H1 (cell line): ENCODE data around the gene MAP2K1. TPM values are rescaled to one million over a fixed set of nuclear protein-coding genes. Genes with fewer than 3 reads are reported as not detected.
"Not testable (repeated sequence)": the region's sequence is repeated elsewhere in the genome, so short reads cannot be mapped to it uniquely, and the experiment has no call there.

Experiments
- CTCF ChIA-PET: fragments of 300-600 bp; sonication (Branson Sonifier 250); formaldehyde crosslinking; loops from one replicate; lab custom pipeline; 2021; ENCODE audit not compliant: partially characterized antibody; lab: Charles Lee
- POLR2A ChIA-PET: fragments of 300-600 bp; sonication (Branson Sonifier 250); formaldehyde crosslinking; loops from one replicate; lab custom pipeline; 2021; ENCODE audit warnings: inconsistent platforms; ENCODE audit not compliant: partially characterized antibody; lab: Charles Lee
- DNase-seq, 2 experiments: peaks; one replicate each; pipeline versions ENCODE4 v3.0.0 to v3.0.0-alpha.2; 2010 to 2022; ENCODE audit warnings: low spot score in 2 of 2, low read depth in 1 of 2, mixed read lengths in 1 of 2
- FAIRE-seq: peaks from 2 replicates; lab custom pipeline; 2011; peaks lifted over from hg19 to GRCh38; lab: Jason Lieb, UNC
- H2AFZ ChIP-seq: 2 replicates; pipeline ENCODE4 v1.8.1; 2012; ENCODE audit warnings: low read length, inconsistent platforms
- H2AK5ac ChIP-seq: 2 replicates; pipeline ENCODE4 v1.6.1; 2013; ENCODE audit warnings: low read depth, low read length
- H2BK120ac ChIP-seq: replicated peaks from 2 replicates; pipeline ENCODE3; 2013; ENCODE audit warnings: low read depth, low read length, inconsistent platforms
- H2BK12ac ChIP-seq: 2 replicates; pipeline ENCODE4 v1.6.1; 2013; ENCODE audit warnings: low read depth, low read length
- H2BK15ac ChIP-seq: 2 replicates; pipeline ENCODE4 v1.6.1; 2013; ENCODE audit warnings: low read length
- H2BK20ac ChIP-seq: 2 replicates; pipeline ENCODE4 v1.6.1; 2013; ENCODE audit warnings: low read length
- H2BK5ac ChIP-seq: 2 replicates; pipeline ENCODE4 v1.6.1; 2013; ENCODE audit warnings: low read depth, low read length
- H3K14ac ChIP-seq: 2 replicates; pipeline ENCODE4 v1.6.1; 2013; ENCODE audit warnings: inconsistent platforms; ENCODE audit not compliant: insufficient read length
- H3K18ac ChIP-seq: 2 replicates; pipeline ENCODE4 v1.6.1; 2013; ENCODE audit warnings: low read length; ENCODE audit errors: extremely low read depth
- H3K23ac ChIP-seq: 2 replicates; pipeline ENCODE4 v1.6.1; 2013; ENCODE audit warnings: inconsistent platforms; ENCODE audit not compliant: insufficient read length
- H3K23me2 ChIP-seq: 2 replicates; pipeline ENCODE4 v1.6.1; 2013; ENCODE audit warnings: low read depth, low read length
- H3K27ac ChIP-seq: 2 replicates; pipeline ENCODE4 v1.6.1; 2011; ENCODE audit warnings: low read depth, low read length, inconsistent platforms
- H3K27me3 ChIP-seq, 4 experiments: replicated peaks in 1 of 4; 1 replicate in 1 of 4; 2 replicates in 3 of 4; pipeline versions ENCODE4 v1.6.1 to v1.8.1; 2011 to 2013; ENCODE audit warnings: low read length in 3 of 4, mild to moderate bottlenecking in 3 of 4, inconsistent platforms in 2 of 4, mixed read lengths in 2 of 4, moderate library complexity in 1 of 4; ENCODE audit not compliant: control insufficient read depth in 3 of 4, insufficient read depth in 3 of 4; ENCODE audit errors: extremely low read depth in 1 of 4
- H3K36me3 ChIP-seq, 4 experiments: 2 replicates each; pipeline versions ENCODE4 v1.6.1 to v1.8.1; 2011 to 2013; ENCODE audit warnings: mild to moderate bottlenecking in 4 of 4, low read length in 3 of 4, moderate library complexity in 2 of 4, control low read depth in 1 of 4, inconsistent platforms in 1 of 4; ENCODE audit not compliant: insufficient read depth in 4 of 4, control insufficient read depth in 2 of 4
- H3K4ac ChIP-seq: replicated peaks from 2 replicates; pipeline ENCODE3; 2013; ENCODE audit warnings: low read length, low read depth, mixed read lengths, inconsistent platforms; ENCODE audit not compliant: insufficient read length
- H3K4me1 ChIP-seq, 4 experiments: replicated peaks in 1 of 4; 1 replicate in 1 of 4; 2 replicates in 3 of 4; pipeline versions ENCODE4 v1.6.1 to v1.8.1; 2011 to 2013; ENCODE audit warnings: low read length in 3 of 4, inconsistent platforms in 2 of 4, mixed read lengths in 1 of 4; ENCODE audit not compliant: insufficient read depth in 4 of 4, control insufficient read depth in 3 of 4
- H3K4me2 ChIP-seq, 2 experiments: 2 replicates each; pipeline versions ENCODE4 v1.6.1 to v1.8.1; 2011 to 2013; ENCODE audit warnings: low read depth in 2 of 2, low read length in 2 of 2, control low read depth in 1 of 2, inconsistent platforms in 1 of 2, mild to moderate bottlenecking in 1 of 2; ENCODE audit not compliant: insufficient read depth in 1 of 2
- H3K4me3 ChIP-seq, 4 experiments: fragments of 200-600, 300-600 bp in 1 of 4; sonication (generic), shearing (Covaris generic), sonication (Bioruptor Twin) in 1 of 4; 2 replicates each; pipeline versions ENCODE4 v1.5.1 to v1.8.1; 2011 to 2016; ENCODE audit warnings: low read length in 4 of 4, low read depth in 3 of 4, control low read depth in 2 of 4, inconsistent platforms in 2 of 4, mild to moderate bottlenecking in 2 of 4, mixed read lengths in 1 of 4, moderate library complexity in 1 of 4; ENCODE audit not compliant: insufficient read depth in 2 of 4; ENCODE audit errors: extremely low read depth in 1 of 4
- H3K56ac ChIP-seq: replicated peaks from 2 replicates; pipeline ENCODE3; 2013; ENCODE audit warnings: low read depth, mild to moderate bottlenecking, mixed read lengths, low read length, inconsistent platforms; ENCODE audit not compliant: insufficient read length
- H3K79me1 ChIP-seq: 2 replicates; pipeline ENCODE4 v1.6.1; 2013; ENCODE audit warnings: low read depth, low read length, control low read depth
- H3K79me2 ChIP-seq, 2 experiments: 2 replicates each; pipeline versions ENCODE4 v1.6.1 to v1.8.1; 2012 to 2013; ENCODE audit warnings: low read length in 2 of 2, mild to moderate bottlenecking in 2 of 2, inconsistent platforms in 1 of 2; ENCODE audit not compliant: insufficient read depth in 2 of 2, control insufficient read depth in 1 of 2
- H3K9ac ChIP-seq, 4 experiments: replicated peaks in 1 of 4; 1 replicate in 1 of 4; 2 replicates in 3 of 4; pipeline versions ENCODE4 v1.6.1 to v1.8.1; 2011 to 2013; ENCODE audit warnings: low read depth in 3 of 4, low read length in 3 of 4, control low read depth in 2 of 4, mild to moderate bottlenecking in 2 of 4, moderate library complexity in 2 of 4, inconsistent platforms in 1 of 4; ENCODE audit errors: extremely low read depth in 1 of 4
- H3K9me3 ChIP-seq, 2 experiments: 2 replicates each; pipeline versions ENCODE4 v1.6.1 to v1.8.1; 2012 to 2013; ENCODE audit warnings: mild to moderate bottlenecking in 2 of 2, moderate library complexity in 2 of 2, control low read depth in 1 of 2, inconsistent platforms in 1 of 2, low read depth in 1 of 2, low read length in 1 of 2, mixed read lengths in 1 of 2; ENCODE audit not compliant: insufficient read depth in 2 of 2
- H4K20me1 ChIP-seq, 2 experiments: replicated peaks in 1 of 2; 2 replicates each; pipeline versions ENCODE3 to v1.8.1; 2011 to 2013; ENCODE audit warnings: inconsistent platforms in 2 of 2, low read length in 2 of 2, mild to moderate bottlenecking in 1 of 2; ENCODE audit not compliant: insufficient read depth in 2 of 2, control insufficient read depth in 1 of 2
- H4K5ac ChIP-seq: 2 replicates; pipeline ENCODE4 v1.6.1; 2013; ENCODE audit warnings: low read length, low read depth, mixed read lengths, inconsistent platforms; ENCODE audit not compliant: insufficient read length
- H4K8ac ChIP-seq: 2 replicates; pipeline ENCODE4 v1.8.0; 2013; ENCODE audit warnings: mild to moderate bottlenecking, moderate library complexity, low read length, inconsistent platforms; ENCODE audit not compliant: insufficient read depth; ENCODE audit errors: extremely low read depth
- H4K91ac ChIP-seq: replicated peaks from 2 replicates; pipeline ENCODE3; 2013; ENCODE audit warnings: low read length, mixed read lengths, inconsistent platforms; ENCODE audit not compliant: insufficient read length
- WGBS, 2 experiments: shearing (Covaris generic) in 1 of 2; methylation state at CpG; one replicate each; pipeline versions ENCODE4 v1.1.6 to v1.1.7; 2013 to 2015; ENCODE audit warnings: low lambda C conversion rate in 2 of 2, mixed read lengths in 2 of 2, inconsistent platforms in 1 of 2, low coverage in 1 of 2, missing lambda C conversion rate in 1 of 2; ENCODE audit not compliant: insufficient replicate concordance in 2 of 2, insufficient coverage in 1 of 2, insufficient read length in 1 of 2; ENCODE audit errors: extremely low coverage in 1 of 2, missing lambda C conversion rate in 1 of 2; 5-methylcytosine and 5-hydroxymethylcytosine counted together
- polyA plus RNA-seq, 7 experiments: library from polyadenylated mRNA; depleted of rRNA in 3 of 7; stranded (reverse) in 5 of 7; unstranded in 2 of 7; fragments of >200 nt in 5 of 7; fragments of 200-250 nt in 2 of 7; gene quantifications; 1 replicate in 5 of 7; 2 replicates in 1 of 7; 4 replicates in 1 of 7; pipeline versions ENCODE4 v1.2.1 to v1.2.3, GENCODE V29; 2011 to 2013; ENCODE audit warnings: missing spikeins in 2 of 7, mixed read lengths in 2 of 7
- total RNA-seq: library from RNA; stranded (reverse); fragmentation: NEBNext Ultra II Directional; extraction: Animal tissue kit (Norgen Biotek cat#: 25700); gene quantifications from 2 replicates; pipeline ENCODE4 v1.2.1, GENCODE V29; 2021

The MAP2K1 gene
- total and polyA plus RNA-seq, 2 of the 8 experiments (the other 6 are each of a cell fraction or from before 2014, with no cell fraction given) = 54.7 to 78.2 TPM

DNA sequence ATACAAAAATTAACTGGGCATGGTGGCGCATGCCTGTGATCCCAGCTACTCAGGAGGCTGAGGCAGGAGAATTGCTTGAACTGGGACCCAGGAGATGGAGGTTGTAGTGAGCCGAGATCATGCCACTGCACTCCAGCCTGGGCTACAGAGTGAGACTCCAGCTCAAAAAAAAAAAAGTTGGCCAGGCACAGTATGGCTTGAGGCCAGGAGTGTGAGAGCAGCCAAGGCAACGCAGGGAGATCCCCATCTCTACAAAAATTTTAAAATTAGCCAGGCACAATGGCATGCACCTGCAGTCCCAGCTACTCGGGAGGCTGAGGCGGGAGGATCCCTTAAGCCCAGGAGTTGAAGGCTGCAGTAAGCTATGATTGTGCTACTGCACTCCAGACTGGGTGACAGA is 38.2 kb upstream of the MAP2K1 start:
- POLR2A ChIA-PET = interaction anchor here (0.7 to 0.8 kb wide), 2 partner anchors 10 to 16 kb away, joined by 3 read pairs; no protein-coding TSS in a partner anchor
- H4K20me1 ChIP-seq, CTCF ChIA-PET: not testable (repeated sequence)

More for the DNA sequence above, 38.2 kb upstream of the MAP2K1 start:
- H3K9me3 ChIP-seq, FAIRE-seq, H2BK15ac ChIP-seq, H3K9ac ChIP-seq, H4K8ac ChIP-seq, H3K4me1 ChIP-seq, H3K4ac ChIP-seq, H3K27ac ChIP-seq, H3K23ac ChIP-seq, H4K5ac ChIP-seq, H4K91ac ChIP-seq, H2BK20ac ChIP-seq, H2AK5ac ChIP-seq, H3K4me2 ChIP-seq, DNase-seq, H2BK120ac ChIP-seq, H3K23me2 ChIP-seq, H3K27me3 ChIP-seq, H3K79me1 ChIP-seq, H3K4me3 ChIP-seq, H3K56ac ChIP-seq, H3K79me2 ChIP-seq, H3K18ac ChIP-seq, H2BK5ac ChIP-seq, H3K14ac ChIP-seq, H2BK12ac ChIP-seq, H2AFZ ChIP-seq: not testable (repeated sequence)
- WGBS, 2 experiments = 80% methylated on average over 5 of the region's 5 CpGs; no CpG with 5 or more reads in 1 of the 2 experiments
- H3K36me3 ChIP-seq = peaks cover 4 to 55% (median 28%) of the 10 kb centered on the region in 4 experiments
